ENCODE measurements around the gene KCNC4.

The KCNC4 gene

GRCh38 chr1:110233861-110234260 lies 23.7 kb downstream of the KCNC4 start:
- no peak for DNase-seq

- DNase-seq = no peak
Measured at GRCh38 chr1:110234691-110235090, 24.6 kb downstream of the KCNC4 start.

- no peak for DNase-seq
Measured at GRCh38 chr1:110235181-110235833, 25.2 kb downstream of the KCNC4 start.

- DNase-seq = peak; percentile 29
Measured at GRCh38 chr1:110235834-110236682, 25.9 kb downstream of the KCNC4 start.

- no peak for DNase-seq
Measured at GRCh38 chr1:110237386-110238152, 27.5 kb downstream of the KCNC4 start.

- DNase-seq = no peak
Measured at GRCh38 chr1:110239441-110240430, 29.6 kb downstream of the KCNC4 start.

- no peak for DNase-seq
Measured at GRCh38 chr1:110240476-110241210, 30.5 kb downstream of the KCNC4 start.

- no peak for DNase-seq
Measured at GRCh38 chr1:110241516-110241915, 31.4 kb downstream of the KCNC4 start.

GRCh38 chr1:110242062-110242461 lies 31.9 kb downstream of the KCNC4 start:
- DNase-seq = no peak

- DNase-seq = no peak
Measured at GRCh38 chr1:110242731-110243130, 32.6 kb downstream of the KCNC4 start.

GRCh38 chr1:110243146-110243545 lies 33.0 kb downstream of the KCNC4 start:
- no peak for DNase-seq

GRCh38 chr1:110243574-110243973 lies 33.5 kb downstream of the KCNC4 start:
- DNase-seq = peak; percentile 14

- no peak for DNase-seq
Measured at GRCh38 chr1:110245876-110246620, 35.9 kb downstream of the KCNC4 start.

- no peak for DNase-seq
Measured at GRCh38 chr1:110248746-110249145, 38.6 kb downstream of the KCNC4 start.

GRCh38 chr1:110249256-110249655 lies 39.1 kb downstream of the KCNC4 start:
- DNase-seq = no peak

- no peak for DNase-seq
Measured at GRCh38 chr1:110250008-110250407, 39.9 kb downstream of the KCNC4 start.

GRCh38 chr1:110250749-110251148 lies 40.6 kb downstream of the KCNC4 start:
- DNase-seq = no peak

GRCh38 chr1:110253213-110253612 lies 43.1 kb downstream of the KCNC4 start:
- no peak for DNase-seq

- no peak for DNase-seq
Measured at GRCh38 chr1:110254604-110255391, 44.7 kb downstream of the KCNC4 start.

- no peak for DNase-seq
Measured at GRCh38 chr1:110255392-110255787, 45.3 kb downstream of the KCNC4 start.

Data from hematopoietic multipotent progenitor cell treated with erythropoietin and hydrocortisone succinate and interleukin-3 and kit ligand, for 6 days (in vitro differentiated cells).